CD4-positive, alpha-beta T cell treated with Interleukin-15 for 1 hour (primary cell): ENCODE measurements around the gene DNAH11.
"Not testable (repeated sequence)": the region's sequence is repeated elsewhere in the genome, so short reads cannot be mapped to it uniquely, and the experiment has no call there.

ENCODE experiments used
- DNase-seq: peaks from one replicate; pipeline ENCODE4 v3.0.0-alpha.2; 2020

DNAH11 gene

GRCh38 chr7:21902240-21902639, 359.4 kb downstream of the DNAH11 start:
- no peak for DNase-seq

DNA sequence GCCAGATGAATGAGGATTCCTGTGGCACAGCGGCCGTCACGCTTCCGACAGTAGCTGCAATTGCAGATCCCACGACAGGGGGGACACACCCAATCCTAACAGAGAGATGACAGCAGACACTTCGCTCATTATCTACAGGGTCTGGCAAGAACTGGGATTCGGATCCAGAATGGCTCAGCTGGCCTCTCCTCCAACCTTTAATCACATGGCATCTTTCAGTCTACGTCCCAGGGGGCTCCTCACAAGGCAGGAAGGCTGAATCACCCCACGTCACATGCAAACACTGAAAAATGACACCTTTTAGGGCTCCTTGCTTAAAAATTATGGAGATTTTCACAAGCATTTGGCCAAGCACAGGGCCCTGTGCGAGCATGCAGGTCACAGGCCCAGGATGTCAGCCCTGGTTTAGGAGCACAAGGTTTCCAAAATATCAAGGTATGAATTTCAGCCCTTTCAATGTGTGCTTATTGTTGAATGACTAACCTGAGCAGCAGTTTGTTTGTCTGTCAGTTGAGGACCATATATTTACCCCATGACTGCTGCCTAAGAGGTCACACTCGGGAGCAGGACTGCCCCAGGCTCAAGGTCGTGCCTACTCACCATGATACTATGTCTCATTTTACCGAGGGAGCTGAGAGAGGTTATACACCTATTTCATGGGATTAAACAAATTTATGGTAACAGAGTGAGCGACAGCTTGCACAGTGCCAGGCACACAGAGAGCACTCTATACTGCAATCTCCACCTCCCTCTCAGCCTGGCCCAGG, 360.4 kb downstream of the DNAH11 start:
- no peak for DNase-seq

GRCh38 chr7:21908746-21909145, 365.9 kb downstream of the DNAH11 start:
- DNase-seq: no peak

DNA sequence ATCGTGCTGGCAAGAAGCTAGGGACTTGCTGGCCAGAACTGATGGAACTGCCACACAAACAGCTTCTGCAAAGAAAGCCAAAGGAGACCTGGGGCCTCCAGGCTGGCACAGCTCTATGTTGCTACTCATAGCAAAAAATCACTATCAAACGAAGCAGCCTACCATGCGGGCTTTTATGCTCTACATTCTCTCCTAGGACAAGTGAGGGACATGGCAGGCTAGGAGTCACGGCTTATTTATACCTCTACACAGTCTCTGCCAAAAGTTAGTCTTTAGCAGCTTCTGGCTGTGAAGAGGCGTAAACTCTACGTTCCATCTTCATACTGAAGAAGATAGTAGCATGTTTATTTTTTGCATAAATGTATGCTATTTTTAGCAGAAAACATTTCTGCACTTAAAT, 367.4 kb downstream of the DNAH11 start:
- DNase-seq: no peak

- DNase-seq: no peak
Observed at GRCh38 chr7:21911341-21911875, 368.6 kb downstream of the DNAH11 start.

- DNase-seq: no peak
Observed at GRCh38 chr7:21912305-21912704, 369.5 kb downstream of the DNAH11 start.

DNA sequence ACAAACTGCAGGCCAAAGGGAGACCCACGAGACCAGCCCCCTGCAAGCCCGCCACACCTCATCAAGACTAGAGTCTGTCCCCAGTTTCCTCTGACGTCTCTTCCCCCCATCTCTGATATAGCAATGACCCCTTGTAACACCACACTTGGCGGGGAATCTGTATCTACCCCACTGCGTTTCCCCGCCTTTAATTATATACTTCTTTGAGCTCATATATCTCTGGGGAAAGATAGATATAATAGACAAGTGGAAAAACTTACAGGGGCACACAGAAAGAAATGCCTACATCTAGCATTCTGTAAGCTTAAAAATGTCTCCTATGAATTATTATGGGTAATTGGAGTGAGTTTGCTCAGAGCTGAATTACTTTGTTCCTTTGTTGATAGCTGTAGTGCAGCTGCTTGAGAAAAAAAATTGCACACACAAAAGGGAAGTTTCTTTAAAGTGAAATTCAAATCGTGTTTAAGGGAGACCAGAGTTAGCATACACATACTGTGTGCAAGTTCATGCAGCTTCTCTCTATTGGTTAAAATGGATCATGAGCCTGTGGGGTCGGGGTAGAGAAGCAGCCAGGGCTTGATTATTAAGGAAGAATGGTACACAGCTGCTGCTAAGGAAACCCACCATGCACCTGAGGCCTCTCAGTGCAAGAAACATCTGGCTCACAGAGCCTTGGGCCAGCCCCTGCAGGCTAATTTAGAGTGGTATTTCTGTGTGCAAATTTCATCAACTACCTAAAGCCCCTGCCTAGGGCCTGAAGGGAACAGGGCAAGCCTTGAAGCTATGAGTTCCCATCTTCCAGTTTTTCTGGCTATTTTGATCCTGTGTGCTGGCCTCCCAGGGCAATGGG, 370.3 kb downstream of the DNAH11 start:
- no peak for DNase-seq

- no peak for DNase-seq
Observed at GRCh38 chr7:21914671-21915070, 371.8 kb downstream of the DNAH11 start.

- no peak for DNase-seq
Observed at GRCh38 chr7:21915140-21915539, 372.3 kb downstream of the DNAH11 start.

DNA sequence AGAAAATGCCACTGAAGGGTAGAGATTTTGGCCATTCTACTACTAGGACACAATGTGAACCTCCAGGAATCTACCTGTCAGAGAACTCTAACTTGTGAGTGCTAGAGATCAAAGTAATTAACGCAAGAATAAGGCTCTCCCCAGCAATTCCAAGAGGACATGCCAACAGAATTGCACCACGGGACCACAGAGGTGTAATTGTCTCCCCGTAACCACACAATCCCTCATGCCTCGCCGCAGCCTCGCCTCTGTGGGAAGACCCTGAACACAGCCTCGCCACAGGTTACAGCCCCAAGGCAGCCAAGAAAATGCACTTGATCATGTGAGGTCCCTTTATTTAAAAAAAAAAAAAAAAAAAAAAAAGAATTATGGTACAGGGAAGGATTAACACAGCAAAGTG, 373.3 kb downstream of the DNAH11 start:
- DNase-seq: no peak

DNA sequence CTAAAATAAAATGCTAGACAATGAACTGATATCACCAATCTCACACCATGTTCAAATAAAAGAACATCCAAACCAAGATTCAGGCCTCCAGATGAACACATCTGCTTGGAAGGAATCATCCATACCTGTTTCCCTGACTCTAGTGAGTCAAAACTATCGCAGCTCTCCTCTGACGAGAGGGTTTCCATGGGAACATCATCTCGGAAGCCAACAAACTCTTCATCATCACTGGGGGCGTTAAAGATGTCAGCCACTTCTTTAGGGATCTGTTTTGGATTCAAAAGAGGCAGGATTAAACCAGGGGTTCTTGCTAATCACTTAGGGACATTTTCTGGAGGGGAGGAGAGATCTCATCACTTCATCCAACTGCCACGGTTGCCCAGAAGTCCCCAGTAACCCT, 373.8 kb downstream of the DNAH11 start:
- DNase-seq: no peak

GRCh38 chr7:21918216-21918615, 375.4 kb downstream of the DNAH11 start:
- DNase-seq: no peak

DNA sequence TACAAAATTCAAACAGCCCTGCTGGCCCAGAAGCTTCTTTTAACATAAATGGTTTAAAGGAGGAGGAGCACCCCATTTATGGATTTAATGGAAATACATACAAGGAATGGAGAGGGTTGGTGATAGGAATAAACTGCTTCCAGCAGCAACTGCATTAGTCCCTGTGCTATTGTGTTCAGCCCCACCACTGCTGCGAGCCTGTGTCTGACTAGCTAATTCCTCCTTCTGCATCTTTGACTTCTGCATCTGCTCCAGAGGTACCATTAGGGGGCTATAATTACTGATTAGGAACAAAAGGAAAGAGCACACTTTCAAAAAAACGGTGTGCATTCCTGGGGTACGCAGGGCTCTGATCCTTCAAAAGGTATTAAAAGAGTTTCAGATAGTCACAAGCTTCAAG, 378.1 kb downstream of the DNAH11 start:
- no peak for DNase-seq

GRCh38 chr7:21922605-21923004, 379.8 kb downstream of the DNAH11 start:
- DNase-seq: no peak

- DNase-seq: no peak
Observed at GRCh38 chr7:21923658-21924057, 380.8 kb downstream of the DNAH11 start.

GRCh38 chr7:21926448-21926847, 383.6 kb downstream of the DNAH11 start:
- DNase-seq: no peak

DNA sequence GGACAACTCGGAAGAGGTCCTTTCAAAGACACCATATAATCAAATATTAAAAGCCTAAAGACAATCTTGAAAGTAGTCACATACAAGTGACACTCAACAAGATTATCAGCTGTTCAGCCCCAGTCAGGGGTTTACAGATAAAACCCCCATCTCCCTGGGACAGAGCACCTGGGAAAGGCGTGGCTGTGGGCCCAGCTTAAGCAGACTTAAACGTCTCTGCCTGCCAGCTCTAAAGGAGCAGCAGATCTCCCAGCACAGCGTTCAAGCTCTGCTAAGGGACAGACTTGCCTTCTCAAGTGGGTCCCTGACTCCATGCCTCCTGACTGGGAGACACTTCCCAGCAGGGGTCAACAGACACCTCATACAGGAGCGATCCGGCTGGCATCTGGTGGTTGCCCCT, 384.9 kb downstream of the DNAH11 start:
- DNase-seq: no peak

GRCh38 chr7:21933293-21933692, 390.5 kb downstream of the DNAH11 start:
- not testable (repeated sequence) for DNase-seq

DNA sequence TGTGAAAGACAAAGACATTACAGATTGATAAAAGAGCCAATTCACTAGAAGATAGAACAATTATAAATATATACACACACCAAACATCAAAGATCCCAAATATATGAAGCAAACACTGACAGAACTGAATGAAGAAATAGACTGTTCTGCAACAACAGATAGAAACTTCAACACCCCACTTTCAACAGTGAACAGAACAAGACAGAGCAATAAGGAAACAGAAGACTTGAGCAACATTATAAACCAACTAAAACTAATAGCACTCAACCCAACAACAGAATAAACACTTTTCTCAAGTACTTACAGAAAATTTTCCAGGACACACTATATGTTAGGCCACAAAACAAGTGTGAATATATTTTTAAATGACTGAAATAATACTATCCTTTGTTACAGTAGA, 392.0 kb downstream of the DNAH11 start:
- DNase-seq: no peak

DNA sequence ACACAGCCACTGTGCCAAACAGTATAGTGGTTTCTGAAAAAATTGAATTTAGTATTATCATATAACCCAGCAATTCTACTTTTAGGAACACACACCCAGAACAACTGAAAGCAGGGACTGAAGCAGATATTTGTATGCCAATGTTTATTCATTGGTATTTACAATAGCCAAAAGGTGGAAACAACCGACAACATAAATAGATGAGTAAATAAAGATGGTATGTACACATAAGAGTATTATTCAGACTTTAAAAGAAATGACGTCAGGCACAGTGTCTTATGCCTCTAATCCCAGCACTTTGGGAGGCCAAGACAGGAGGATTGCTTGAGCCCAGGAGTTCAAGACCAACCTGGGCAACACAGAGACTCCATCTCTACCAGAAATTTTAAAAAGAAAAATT, 395.6 kb downstream of the DNAH11 start:
- no peak for DNase-seq

DNA sequence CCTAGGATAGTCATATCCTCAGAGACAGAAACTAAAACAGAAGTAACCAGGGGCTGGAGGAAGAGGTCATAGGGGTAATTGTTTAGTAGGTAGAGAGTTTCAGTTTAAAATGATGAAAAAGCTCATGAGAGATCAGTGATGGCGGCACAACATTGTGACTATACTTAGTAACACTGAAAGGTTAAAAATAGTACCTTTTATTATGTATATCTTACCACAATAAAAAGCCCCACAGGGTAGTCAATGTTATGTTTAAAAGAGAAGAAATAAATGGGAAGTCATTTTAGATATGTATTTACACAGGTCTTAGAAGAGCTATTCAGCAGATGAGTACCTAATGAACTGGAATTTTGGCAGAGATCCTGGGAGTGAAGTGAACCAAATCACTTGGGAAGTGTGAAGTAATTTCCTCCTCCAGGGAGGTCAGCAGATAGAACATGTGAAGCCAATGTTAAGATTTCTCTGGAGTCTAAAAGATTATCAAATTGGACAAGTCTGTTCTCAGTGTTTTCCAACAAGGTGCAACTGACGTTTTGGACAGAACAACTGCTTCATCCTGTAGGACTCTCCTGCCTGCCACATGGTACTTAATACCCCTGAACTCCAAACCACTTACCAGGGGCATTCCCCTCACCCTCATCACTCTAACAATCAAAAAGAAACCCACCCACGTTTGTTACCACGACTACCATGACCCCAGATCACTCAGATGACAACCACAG, 396.5 kb downstream of the DNAH11 start:
- DNase-seq: no peak

DNA sequence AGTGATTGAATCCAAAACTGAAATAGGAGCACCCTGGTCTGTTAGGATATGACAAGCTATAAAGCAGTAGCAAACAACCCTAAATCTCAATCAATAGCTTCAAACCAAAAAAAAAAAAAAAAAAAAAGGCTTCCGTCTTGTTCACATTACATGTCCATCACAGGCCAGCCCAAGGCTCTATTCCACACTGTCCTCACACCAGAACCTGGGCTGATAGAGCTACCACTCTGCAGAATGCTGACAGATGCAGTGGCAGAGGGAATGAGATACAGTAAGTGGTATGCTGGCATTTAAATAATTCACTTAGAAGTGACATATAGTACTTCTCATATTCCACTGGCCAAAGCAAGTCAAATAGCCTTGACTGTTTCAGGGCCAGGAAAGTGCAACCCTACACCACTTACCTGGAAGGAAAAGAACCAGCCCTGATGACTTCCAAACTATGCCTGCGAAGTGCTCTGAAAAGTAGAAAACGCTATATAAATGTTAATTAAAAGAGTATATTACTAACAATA, 397.1 kb downstream of the DNAH11 start:
- DNase-seq: no peak

DNA sequence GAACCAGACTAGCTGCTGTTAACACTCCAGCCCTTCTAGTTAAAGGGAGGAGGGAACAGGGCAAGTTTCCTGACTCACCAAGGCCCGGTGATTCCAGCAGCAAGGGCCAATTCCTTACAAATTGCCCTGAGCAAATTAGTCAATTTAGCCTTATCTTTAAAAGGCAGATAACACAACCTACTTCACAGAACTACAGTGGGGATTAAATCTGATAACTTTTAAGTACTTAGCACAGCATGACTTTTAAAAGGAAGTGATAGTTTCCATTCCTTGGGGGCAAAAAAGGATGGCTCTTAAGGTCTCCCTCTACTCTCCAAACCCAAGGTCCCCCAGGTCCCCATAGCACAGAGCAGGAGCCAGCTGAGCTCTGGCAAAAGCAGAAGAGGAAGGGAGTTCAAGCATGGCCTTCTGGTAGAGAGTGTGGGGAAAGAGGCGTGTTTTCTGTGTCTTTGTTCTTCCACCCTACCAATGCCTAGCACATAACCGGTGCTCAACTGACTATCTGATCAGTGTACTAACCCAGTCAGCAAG, 398.8 kb downstream of the DNAH11 start:
- peak; percentile 45 for DNase-seq
